ENCODE results near the gene UBN1. TPM values are rescaled to one million over a fixed set of nuclear protein-coding genes. Genes with fewer than 3 reads are reported as not detected.

Gene UBN1
- total RNA-seq, 1 experiment from 2014 or later, result 51.0 TPM

- Histone ChIP-seq H3K36me3 (ENCODE audit: insufficient read depth, low read length, poor library complexity, severe bottlenecking) (peaks cover 65% of the 10 kb centered on the region), H3K4me3 (ENCODE audit: low read depth, low read length, poor library complexity, severe bottlenecking) (no peak overlapping the region), H3K4me1 (ENCODE audit: insufficient read depth, low read length, poor library complexity, severe bottlenecking) (no peaks in the 10 kb centered on the region), H3K27ac (ENCODE audit: low read depth, low read length, poor library complexity, severe bottlenecking) (no peak overlapping the region), H3K9me3 (ENCODE audit: low read depth, low read length, poor library complexity, severe bottlenecking) (no peaks in the 10 kb centered on the region), H3K27me3 (replicated peaks; ENCODE audit: insufficient read depth, low read depth, low read length, poor library complexity) (no peaks in the 10 kb centered on the region)
- ChIA-PET POLR2A (ENCODE audit: low non-redundant PET) (no interaction called here), CTCF (no interaction called here)
- BruUV-seq (replicated peaks), result no TSS peak
- TF ChIP-seq, protein P1, sequence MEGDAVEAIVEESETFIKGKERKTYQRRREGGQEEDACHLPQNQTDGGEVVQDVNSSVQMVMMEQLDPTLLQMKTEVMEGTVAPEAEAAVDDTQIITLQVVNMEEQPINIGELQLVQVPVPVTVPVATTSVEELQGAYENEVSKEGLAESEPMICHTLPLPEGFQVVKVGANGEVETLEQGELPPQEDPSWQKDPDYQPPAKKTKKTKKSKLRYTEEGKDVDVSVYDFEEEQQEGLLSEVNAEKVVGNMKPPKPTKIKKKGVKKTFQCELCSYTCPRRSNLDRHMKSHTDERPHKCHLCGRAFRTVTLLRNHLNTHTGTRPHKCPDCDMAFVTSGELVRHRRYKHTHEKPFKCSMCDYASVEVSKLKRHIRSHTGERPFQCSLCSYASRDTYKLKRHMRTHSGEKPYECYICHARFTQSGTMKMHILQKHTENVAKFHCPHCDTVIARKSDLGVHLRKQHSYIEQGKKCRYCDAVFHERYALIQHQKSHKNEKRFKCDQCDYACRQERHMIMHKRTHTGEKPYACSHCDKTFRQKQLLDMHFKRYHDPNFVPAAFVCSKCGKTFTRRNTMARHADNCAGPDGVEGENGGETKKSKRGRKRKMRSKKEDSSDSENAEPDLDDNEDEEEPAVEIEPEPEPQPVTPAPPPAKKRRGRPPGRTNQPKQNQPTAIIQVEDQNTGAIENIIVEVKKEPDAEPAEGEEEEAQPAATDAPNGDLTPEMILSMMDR (conservative IDR thresholded peaks at IDR 0.05; ENCODE audit: low read depth, low read length), result no peak
- no peak for DNase-seq (ENCODE audit: low spot score)
- intact Hi-C loops (cut with micrococcal nuclease; ENCODE audit: unreplicated experiment), result no loop called here
Measured at GRCh38 chr16:4860727-4861342, 13.6 kb downstream of the UBN1 start.

- no peak overlapping the region for H3K4me3 ChIP-seq (ENCODE audit: low read depth, low read length, poor library complexity, severe bottlenecking)
- TF ChIP-seq, protein P1 (conservative IDR thresholded peaks at IDR 0.05; ENCODE audit: low read depth, low read length), result no peak
- no peak for TF ChIP-seq EZH2 (IDR thresholded peaks at IDR 0.05; ENCODE audit: borderline replicate concordance, low read depth, low read length, poor library complexity, severe bottlenecking)
- no peak overlapping the region for H3K27ac ChIP-seq (ENCODE audit: low read depth, low read length, poor library complexity, severe bottlenecking)
- H3K9me3 ChIP-seq (ENCODE audit: low read depth, low read length, poor library complexity, severe bottlenecking), result no peaks in the 10 kb centered on the region
- intact Hi-C loops (cut with micrococcal nuclease; ENCODE audit: unreplicated experiment), result no loop called here
- H3K4me1 ChIP-seq (ENCODE audit: insufficient read depth, low read length, poor library complexity, severe bottlenecking), result no peaks in the 10 kb centered on the region
- ChIA-PET CTCF (no interaction called here), POLR2A (ENCODE audit: low non-redundant PET) (no interaction called here)
- peaks cover 53% of the 10 kb centered on the region for H3K36me3 ChIP-seq (ENCODE audit: insufficient read depth, low read length, poor library complexity, severe bottlenecking)
- DNase-seq (ENCODE audit: low spot score), result no peak
- BruUV-seq (replicated peaks), result no TSS peak
- no peaks in the 10 kb centered on the region for H3K27me3 ChIP-seq (replicated peaks; ENCODE audit: insufficient read depth, low read depth, low read length, poor library complexity)
Measured at GRCh38 chr16:4862639-4863038, 15.4 kb downstream of the UBN1 start.

GRCh38 chr16:4864728-4865127, 17.4 kb downstream of the UBN1 start:
- TF ChIP-seq, protein P1 (conservative IDR thresholded peaks at IDR 0.05; ENCODE audit: low read depth, low read length), result no peak
- TF ChIP-seq EZH2 (IDR thresholded peaks at IDR 0.05; ENCODE audit: borderline replicate concordance, low read depth, low read length, poor library complexity, severe bottlenecking), result no peak
- Histone ChIP-seq H3K27ac (ENCODE audit: low read depth, low read length, poor library complexity, severe bottlenecking) (no peak overlapping the region), H3K9me3 (ENCODE audit: low read depth, low read length, poor library complexity, severe bottlenecking) (no peaks in the 10 kb centered on the region), H3K27me3 (replicated peaks; ENCODE audit: insufficient read depth, low read depth, low read length, poor library complexity) (no peaks in the 10 kb centered on the region), H3K4me1 (ENCODE audit: insufficient read depth, low read length, poor library complexity, severe bottlenecking) (no peaks in the 10 kb centered on the region), H3K4me3 (ENCODE audit: low read depth, low read length, poor library complexity, severe bottlenecking) (no peak overlapping the region), H3K36me3 (ENCODE audit: insufficient read depth, low read length, poor library complexity, severe bottlenecking) (peaks cover 33% of the 10 kb centered on the region)
- intact Hi-C loops (cut with micrococcal nuclease; ENCODE audit: unreplicated experiment), result no loop called here
- POLR2A ChIA-PET (ENCODE audit: low non-redundant PET), result no interaction called here
- CTCF ChIA-PET, result no interaction called here
- no TSS peak for BruUV-seq (replicated peaks)
- no peak for DNase-seq (ENCODE audit: low spot score)

Measured in A673 (cell line).